ENCODE results near the gene PRR14L.
"Not testable (repeated sequence)": the region's sequence is repeated elsewhere in the genome, so short reads cannot be mapped to it uniquely, and the experiment has no call there.

The PRR14L gene

GRCh38 chr22:31749636-31750364 is at the start of gene PRR14L:
PRR14L (minus strand) TSS chr22:31750132; CDS start chr22:31738860, 11,272 bp downstream.
- peak within 1 kb of the TSS; percentile 80 for H3K4me3 ChIP-seq (ENCODE audit: low read length)
- peak; percentile 65 for DNase-seq (ENCODE audit: low read depth)
- TF ChIP-seq, protein P1, sequence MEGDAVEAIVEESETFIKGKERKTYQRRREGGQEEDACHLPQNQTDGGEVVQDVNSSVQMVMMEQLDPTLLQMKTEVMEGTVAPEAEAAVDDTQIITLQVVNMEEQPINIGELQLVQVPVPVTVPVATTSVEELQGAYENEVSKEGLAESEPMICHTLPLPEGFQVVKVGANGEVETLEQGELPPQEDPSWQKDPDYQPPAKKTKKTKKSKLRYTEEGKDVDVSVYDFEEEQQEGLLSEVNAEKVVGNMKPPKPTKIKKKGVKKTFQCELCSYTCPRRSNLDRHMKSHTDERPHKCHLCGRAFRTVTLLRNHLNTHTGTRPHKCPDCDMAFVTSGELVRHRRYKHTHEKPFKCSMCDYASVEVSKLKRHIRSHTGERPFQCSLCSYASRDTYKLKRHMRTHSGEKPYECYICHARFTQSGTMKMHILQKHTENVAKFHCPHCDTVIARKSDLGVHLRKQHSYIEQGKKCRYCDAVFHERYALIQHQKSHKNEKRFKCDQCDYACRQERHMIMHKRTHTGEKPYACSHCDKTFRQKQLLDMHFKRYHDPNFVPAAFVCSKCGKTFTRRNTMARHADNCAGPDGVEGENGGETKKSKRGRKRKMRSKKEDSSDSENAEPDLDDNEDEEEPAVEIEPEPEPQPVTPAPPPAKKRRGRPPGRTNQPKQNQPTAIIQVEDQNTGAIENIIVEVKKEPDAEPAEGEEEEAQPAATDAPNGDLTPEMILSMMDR (conservative IDR thresholded peaks at IDR 0.05; ENCODE audit: low read depth, low read length) = peak; percentile 1

DNA sequence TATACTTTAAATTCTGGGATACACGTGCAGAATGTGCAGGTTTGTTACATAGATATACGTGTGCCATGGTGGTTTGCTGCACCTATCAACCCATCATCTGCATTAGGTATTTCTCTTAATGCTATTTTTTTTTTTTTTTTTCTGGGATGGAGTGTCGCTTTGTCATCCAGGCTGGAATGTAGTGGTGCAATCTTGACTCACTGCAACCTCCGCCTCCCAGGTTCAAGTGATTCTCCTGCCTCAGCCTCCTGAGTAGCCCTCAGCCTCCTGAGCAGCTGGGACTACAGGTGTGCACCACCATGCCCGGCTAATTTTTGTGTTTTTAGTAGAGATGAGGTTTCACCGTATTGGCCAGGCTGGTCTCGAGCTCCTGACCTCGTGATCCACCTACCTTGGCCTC is 49.4 kb upstream of the PRR14L start:
- H3K4me3 ChIP-seq (ENCODE audit: low read length); DNase-seq (ENCODE audit: low read depth): not testable (repeated sequence)

- TF ChIP-seq, protein P1 (conservative IDR thresholded peaks at IDR 0.05; ENCODE audit: low read depth, low read length) = no peak
- no peak for DNase-seq (ENCODE audit: low read depth)
- no peak overlapping the region for H3K4me3 ChIP-seq (ENCODE audit: low read length)
These were observed 40.3 kb upstream of the PRR14L start for GRCh38 chr22:31790240-31790639.

GRCh38 chr22:31789803-31790202 is 39.9 kb upstream of the PRR14L start:
- H3K4me3 ChIP-seq (ENCODE audit: low read length) = no peak overlapping the region
- DNase-seq (ENCODE audit: low read depth) = no peak
- TF ChIP-seq, protein P1 (conservative IDR thresholded peaks at IDR 0.05; ENCODE audit: low read depth, low read length) = no peak

DNA sequence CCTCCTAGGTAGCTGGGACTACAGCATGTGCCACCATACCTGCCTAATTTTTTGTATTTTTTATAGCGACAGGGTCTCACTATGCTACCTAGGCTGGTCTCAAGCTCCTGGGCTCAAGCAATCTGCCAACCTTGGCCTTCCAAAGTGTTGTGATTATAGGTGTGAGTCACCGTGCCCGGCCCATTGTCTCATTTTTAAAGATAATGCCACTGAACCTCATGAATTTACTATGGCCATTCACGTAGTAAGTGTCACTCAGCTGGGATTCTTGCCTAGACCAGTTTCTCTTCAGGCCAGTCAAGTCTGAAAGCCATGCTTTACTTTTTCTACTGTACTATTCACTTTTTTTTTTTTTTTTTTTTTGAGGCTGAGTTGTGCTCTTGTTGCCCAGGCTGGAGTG is 26.3 kb upstream of the PRR14L start:
- TF ChIP-seq, protein P1 (conservative IDR thresholded peaks at IDR 0.05; ENCODE audit: low read depth, low read length) = no peak
- no peak overlapping the region for H3K4me3 ChIP-seq (ENCODE audit: low read length)
- DNase-seq (ENCODE audit: low read depth) = no peak

DNA sequence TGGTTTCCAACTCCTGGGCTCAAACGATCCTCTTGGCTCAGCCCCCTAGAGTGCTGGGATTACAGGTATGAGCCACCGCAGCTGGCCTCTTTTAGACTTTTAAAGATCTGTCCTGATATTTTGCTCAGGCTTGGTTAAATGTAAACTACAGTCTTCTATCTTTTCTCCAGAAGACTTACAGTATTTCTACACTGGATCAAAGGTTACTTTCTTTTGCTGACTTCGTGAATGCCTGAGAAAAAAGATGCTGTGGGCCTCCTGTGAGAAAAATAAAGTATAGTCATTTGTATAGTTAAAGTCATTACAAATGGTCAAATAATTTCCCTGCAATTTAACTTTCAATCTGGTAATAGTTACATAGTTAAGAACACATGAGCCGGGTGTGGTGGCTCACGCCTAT is 23.5 kb upstream of the PRR14L start:
- no peak for DNase-seq (ENCODE audit: low read depth)
- H3K4me3 ChIP-seq (ENCODE audit: low read length) = no peak overlapping the region
- TF ChIP-seq, protein P1 (conservative IDR thresholded peaks at IDR 0.05; ENCODE audit: low read depth, low read length) = no peak

DNA sequence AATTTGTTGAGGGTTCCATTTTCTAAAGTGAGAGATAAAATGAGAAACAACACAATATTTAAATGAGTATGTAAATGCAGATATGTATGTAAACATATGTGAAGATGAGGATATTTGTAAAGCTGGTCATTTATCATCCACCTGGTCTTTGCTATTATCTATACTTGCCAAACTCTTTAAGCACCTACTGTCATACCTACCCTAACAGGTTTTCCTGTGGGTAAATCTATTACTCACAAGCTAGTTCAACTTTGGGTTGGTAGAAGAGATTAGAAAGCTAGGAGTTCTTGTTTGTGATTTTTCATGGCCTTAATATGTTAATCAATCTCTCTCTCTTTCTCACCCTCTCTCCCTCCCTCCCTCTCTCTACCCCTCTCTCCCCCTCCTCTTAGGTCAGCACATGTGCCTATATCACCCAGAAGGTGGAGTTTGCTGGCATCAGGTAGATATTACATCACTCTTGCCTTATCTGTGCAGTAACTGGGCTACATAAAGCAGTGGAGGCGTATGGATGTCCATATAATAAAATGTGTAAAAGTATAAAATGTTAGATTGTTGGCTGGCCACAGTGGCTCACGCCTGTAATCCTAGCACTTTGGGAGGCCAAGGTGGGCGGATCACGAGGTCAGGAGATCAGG is 18.6 kb upstream of the PRR14L start:
- H3K4me3 ChIP-seq (ENCODE audit: low read length) = no peak overlapping the region
- DNase-seq (ENCODE audit: low read depth) = no peak
- TF ChIP-seq, protein P1 (conservative IDR thresholded peaks at IDR 0.05; ENCODE audit: low read depth, low read length) = no peak
